Caki2 (cell line): ENCODE results near the gene FBH1. TPM values are rescaled to one million over a fixed set of nuclear protein-coding genes. Genes with fewer than 3 reads are reported as not detected.
"Not testable (repeated sequence)": the region's sequence is repeated elsewhere in the genome, so short reads cannot be mapped to it uniquely, and the experiment has no call there.

Experiments
- DNase-seq: peaks from one replicate; pipeline ENCODE4 v3.0.0-alpha.2; 2015; ENCODE audit warnings: low read depth
- in situ Hi-C: cut with HindIII; loops from 2 replicates; pipeline ENCODE4 v1.10.0; 2016; ENCODE audit warnings: low sequenced_read_pairs, low pct_unique_long_range_greater_than_20kb, mixed read lengths
- total RNA-seq: library from RNA; depleted of rRNA; stranded (reverse); fragments of >200 nt; shearing (Covaris generic); gene quantifications from 2 replicates; pipeline ENCODE4 v1.2.3, GENCODE V29; 2014; ENCODE audit warnings: low replicate concordance

FBH1 gene
- total RNA-seq, 1 experiment from 2014 or later, result 85.1 TPM

DNA sequence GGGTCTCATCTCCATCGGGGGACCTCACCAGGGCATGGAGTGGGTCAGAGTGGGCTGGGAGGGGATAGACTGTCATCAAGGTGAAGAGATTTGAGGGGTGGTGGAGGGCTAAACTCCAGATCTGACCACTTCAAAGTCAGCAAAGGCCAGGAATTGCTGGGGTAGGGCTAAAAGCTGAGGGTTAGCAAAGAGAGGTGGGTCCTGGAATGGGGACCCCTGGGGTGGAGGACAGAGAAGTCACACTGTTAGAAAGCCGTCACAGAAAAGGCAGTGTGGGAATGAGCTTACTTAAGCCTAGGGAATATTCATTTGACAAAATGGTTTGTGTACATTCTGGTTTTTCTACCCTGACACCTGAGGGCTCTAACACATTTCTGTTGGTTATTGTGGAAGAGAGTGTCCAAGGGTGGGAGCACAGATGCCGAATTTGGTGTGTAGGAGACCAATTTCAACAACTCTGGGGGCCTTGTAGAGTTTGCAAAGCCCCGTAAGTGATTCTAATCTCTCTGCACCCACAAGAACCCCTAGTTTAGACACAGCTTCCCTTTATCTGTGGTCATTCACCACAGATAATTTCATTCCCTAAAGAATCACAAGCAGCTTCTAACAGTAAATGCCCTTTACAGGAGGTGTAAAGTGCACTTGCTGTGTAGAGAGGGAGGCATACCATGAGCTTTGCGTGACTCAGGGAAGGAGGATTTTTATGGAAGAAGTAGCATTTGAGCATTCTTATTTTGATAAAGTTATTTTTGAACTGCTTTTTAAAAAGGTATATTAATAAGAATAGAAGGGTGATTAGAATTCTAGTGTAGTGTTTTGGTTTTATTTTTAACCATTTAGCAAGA is 6.4 kb downstream of the FBH1 start:
- no peak for DNase-seq
- in situ Hi-C loops, result no loop called here

DNA sequence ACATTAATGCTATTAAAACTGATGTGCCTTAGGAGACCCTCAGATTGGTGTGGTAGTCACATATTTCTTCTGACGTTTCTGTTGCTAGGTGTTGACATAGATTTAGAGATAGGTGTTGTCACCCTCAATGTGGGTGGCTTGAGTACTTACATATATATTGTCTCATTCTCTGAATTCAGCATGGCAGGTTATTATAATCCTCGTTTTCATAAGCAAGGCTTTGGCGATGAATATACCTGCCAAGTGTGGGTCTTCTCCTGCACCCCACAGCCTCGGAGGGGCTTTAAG is 7.0 kb downstream of the FBH1 start:
- DNase-seq, result no peak
- in situ Hi-C loops, result no loop called here

- in situ Hi-C loops, result no loop called here
- no peak for DNase-seq
Measured at GRCh38 chr10:5897504-5897903, 7.5 kb downstream of the FBH1 start.

GRCh38 chr10:5898163-5898562 is 8.1 kb downstream of the FBH1 start:
- DNase-seq, result no peak
- in situ Hi-C loops, result no loop called here

DNA sequence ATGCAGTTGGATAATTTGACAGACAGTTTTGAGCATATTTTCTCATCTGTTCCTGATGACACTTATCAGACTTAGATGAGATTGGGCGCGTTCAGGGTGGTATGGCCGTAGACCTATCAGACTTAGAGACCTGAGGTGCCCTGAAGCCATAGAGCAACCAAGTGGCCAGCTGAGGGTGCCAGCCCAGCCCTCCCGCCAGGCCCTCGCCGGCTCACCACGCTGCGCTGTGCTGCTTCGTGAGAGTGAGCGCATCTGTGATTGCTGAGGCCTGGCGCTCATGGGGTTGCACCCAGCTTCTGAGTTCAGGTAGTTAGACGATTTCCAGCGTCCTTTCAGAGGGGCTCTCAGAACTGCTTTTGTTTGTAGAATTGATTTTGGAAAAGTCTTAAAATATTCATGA is 10.2 kb downstream of the FBH1 start:
- DNase-seq, result no peak
- in situ Hi-C loops, result no loop called here

DNA sequence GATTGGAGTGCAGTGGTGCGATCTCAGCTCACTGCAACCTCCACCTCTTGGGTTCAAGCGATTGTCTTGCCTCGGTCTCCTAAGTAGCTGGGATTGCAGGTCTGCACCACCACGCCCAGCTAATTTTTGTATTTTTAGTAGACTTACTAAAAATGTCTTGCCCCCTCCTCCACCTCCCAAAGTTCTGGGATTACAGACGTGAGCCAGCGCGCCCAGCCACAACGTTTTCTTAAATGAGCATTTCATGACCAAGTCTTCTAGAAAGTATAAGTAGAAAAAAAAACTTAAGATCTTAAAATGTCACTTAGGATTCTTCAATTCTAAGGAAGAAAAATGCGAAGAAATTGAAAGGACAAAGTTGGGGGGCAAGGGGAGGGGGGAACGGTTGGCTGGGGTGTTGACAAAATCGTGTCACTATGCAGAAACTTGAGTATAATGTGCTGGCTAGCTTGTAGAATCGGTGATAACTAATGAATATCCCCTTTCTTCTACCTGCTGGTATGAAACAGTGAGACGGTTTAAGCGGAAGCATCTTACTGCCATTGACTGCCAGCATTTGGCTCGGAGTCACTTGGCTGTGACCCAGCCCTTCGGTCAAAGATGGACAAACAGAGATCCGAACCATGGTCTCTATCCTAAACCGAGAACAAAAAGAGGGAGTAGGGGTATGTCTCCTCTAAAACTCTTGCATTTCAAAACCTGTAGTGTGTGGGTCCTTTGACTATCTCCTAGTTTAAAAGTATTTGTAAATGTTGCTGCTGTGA is 12.7 kb downstream of the FBH1 start:
- in situ Hi-C loops, result no loop called here
- no peak for DNase-seq

DNA sequence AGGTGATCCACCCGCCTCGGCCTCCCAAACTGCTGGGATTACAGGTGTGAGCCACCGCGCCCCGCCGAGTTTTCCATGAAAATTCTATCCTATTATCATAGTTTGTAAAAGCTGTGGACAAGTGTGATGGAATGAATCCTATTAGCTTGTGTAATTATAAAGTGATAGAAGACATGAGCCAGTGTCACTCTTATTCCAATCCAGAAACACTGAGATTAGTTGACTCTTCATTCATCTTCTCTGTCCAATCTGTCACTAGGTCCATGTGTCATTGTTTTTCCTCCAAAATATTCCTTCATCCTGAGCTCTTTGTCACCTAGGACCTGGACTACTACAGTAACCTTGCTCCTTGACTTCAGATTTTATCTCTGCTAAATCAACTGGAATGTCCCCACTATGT is 13.5 kb downstream of the FBH1 start:
- in situ Hi-C loops, result no loop called here
- DNase-seq, result no peak

- in situ Hi-C loops, result no loop called here
- DNase-seq, result no peak
Measured at GRCh38 chr10:5904227-5904626, 14.2 kb downstream of the FBH1 start.

DNA sequence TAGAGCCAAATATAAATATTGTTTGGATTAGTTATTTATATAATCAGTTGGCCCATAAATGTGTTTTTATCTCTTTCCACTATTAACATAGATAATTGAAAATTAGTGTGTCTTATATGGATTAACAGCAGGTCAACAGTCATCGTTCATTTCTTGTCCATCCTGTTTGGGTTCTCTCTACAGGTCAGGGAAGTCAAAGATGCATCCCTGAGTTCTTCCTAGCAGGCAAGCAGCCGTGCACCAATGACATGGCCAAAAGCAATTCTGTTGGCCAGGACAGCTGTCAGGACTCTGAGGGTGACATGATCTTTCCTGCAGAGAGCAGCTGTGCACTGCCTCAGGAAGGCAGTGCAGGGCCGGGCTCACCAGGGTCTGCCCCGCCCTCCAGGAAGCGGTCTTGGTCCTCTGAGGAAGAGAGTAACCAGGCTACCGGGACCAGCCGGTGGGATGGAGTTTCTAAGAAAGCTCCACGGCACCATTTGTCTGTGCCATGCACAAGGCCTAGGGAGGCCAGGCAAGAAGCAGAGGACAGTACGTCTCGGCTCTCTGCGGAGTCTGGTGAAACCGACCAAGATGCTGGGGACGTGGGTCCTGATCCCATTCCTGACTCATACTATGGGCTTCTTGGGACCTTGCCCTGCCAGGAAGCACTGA is 15.9 kb downstream of the FBH1 start:
- no peak for DNase-seq
- in situ Hi-C loops, result no loop called here

DNA sequence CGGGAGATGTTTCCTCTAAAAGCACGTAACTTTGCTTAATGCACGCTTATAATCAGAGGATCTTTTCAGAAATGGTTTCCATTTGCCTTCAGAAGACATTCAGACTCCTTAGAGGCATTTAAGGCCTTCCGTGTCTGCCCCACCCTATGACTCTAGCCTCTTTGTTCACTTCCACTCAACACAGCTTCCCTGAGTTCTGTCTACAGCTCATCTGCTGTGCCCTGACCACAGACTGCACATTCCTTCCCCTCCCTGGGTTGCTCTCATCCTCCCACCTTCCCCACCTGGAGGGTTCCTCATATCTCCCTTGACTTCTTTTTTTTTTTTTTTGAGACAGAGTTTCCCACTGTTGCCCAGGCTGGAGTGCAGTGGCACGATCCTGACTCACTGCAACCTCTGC is 16.6 kb downstream of the FBH1 start:
- in situ Hi-C loops, result no loop called here
- no peak for DNase-seq

DNA sequence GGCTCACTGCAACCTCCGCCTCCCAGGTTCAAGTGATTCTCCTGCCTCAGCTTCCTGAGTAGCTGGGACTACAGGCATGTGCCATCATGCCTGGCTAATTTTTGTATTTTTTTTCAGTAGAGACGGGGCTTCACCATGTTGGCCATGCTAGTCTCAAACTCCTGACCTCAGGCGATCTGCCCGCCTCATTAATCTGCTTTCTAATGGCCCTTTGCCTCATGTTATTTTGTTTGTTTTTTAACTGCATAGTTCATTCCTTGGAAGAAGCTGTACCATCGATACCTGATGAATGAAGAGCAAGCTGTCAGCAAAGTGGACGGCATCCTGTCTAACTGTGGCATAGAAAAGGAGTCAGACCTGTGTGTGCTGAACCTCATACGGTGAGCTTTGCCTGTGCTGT is 18.6 kb downstream of the FBH1 start:
- in situ Hi-C loops, DNase-seq: not testable (repeated sequence)

GRCh38 chr10:5910323-5911100 is 20.5 kb downstream of the FBH1 start:
- DNase-seq, result no peak
- in situ Hi-C loops, result no loop called here

DNA sequence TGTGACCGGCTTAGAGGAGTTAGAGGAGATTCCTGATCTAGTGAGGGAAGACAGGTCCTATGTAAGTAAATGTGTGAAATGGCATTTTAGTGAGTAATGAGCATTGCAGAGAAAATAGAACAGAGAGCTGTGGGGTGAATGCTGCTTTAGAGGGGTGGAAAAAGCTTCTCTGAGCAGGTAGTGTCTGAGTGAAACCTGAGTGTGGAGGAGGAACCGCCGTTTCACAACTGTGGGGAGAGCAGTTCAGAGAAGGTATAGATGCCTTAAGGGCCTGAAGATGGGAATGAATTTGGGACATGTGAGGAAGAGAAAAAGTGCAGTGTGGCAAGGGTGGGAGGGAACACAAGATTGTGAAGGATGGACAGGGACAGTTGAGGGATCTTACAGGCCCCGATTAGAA is 21.6 kb downstream of the FBH1 start:
- no peak for DNase-seq
- in situ Hi-C loops, result no loop called here

- in situ Hi-C loops, result no loop called here
- DNase-seq, result no peak
Measured at GRCh38 chr10:5913736-5914135, 23.7 kb downstream of the FBH1 start.

DNA sequence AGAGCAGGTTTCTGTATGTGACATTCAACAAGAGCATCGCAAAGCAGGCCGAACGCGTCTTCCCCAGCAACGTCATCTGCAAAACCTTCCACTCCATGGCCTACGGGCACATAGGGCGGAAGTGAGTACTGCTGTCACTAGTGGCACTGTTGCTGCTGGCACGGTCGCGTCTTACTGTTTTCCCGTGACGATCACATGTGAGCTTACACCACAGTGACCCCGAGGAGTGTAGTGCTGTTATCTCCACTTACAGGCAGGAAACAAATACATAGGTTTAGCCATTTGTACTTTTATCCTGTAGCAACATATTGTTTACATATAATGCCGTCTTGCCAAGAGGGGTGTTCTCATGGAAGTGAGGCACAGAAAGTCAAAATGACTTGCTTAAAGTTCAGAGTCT is 25.4 kb downstream of the FBH1 start:
- no peak for DNase-seq
- in situ Hi-C loops, result no loop called here

DNA sequence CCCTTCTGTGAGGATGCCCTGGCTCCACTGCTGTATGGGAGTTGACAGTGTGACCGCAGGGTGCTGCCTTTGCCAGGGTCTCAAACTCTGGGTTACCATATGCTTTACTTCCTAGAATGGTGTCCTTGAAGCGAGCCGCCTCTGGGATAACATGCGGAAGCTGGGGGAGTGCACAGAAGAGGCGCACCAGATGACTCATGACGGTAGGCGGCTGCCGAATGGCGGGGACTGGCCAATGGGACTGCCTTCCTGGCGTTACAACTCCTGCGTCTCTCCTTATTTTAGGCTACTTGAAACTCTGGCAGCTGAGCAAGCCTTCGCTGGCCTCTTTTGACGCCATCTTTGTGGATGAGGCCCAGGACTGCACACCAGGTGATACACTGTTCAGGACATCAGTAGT is 27.3 kb downstream of the FBH1 start:
- in situ Hi-C loops, result no loop called here
- DNase-seq, result no peak

DNA sequence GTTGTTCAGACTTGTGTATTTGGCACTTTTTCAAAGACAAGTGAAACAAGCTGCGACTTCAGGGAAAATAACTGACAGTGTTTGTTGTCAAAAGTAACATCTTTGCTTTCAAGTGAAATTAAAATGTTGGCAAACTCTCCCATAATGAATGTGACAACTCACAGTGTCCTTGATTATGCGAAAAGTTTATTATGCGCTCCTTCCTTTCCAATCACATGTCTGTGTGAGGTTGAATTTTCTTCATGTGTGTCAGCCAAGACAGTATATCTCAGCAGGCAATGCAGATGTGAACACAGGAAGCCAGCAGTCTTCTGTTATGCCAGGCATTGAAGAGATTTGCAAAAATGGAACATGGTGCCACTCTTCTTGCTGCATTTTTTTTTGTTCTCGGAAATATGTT is 28.7 kb downstream of the FBH1 start:
- DNase-seq, result no peak
- in situ Hi-C loops, result no loop called here

- DNase-seq, result no peak
- in situ Hi-C loops, result no loop called here
Measured at GRCh38 chr10:5919568-5919967, 29.5 kb downstream of the FBH1 start.

- no peak for DNase-seq
- in situ Hi-C loops, result no loop called here
Measured at GRCh38 chr10:5921746-5922145, 31.7 kb downstream of the FBH1 start.
